Activated CD8-positive, alpha-beta memory T cell treated with anti-CD3 and anti-CD28 coated beads for 4 hours (primary cell): ENCODE results near the gene APCDD1L.
"Not testable (repeated sequence)": the region's sequence is repeated elsewhere in the genome, so short reads cannot be mapped to it uniquely, and the experiment has no call there.

Source experiments
- DNase-seq, 2 donors: peaks; one replicate each; pipeline ENCODE4 v3.0.0-alpha.2; 2020; ENCODE audit warnings: low read depth in 2 of 2

The APCDD1L gene

DNA sequence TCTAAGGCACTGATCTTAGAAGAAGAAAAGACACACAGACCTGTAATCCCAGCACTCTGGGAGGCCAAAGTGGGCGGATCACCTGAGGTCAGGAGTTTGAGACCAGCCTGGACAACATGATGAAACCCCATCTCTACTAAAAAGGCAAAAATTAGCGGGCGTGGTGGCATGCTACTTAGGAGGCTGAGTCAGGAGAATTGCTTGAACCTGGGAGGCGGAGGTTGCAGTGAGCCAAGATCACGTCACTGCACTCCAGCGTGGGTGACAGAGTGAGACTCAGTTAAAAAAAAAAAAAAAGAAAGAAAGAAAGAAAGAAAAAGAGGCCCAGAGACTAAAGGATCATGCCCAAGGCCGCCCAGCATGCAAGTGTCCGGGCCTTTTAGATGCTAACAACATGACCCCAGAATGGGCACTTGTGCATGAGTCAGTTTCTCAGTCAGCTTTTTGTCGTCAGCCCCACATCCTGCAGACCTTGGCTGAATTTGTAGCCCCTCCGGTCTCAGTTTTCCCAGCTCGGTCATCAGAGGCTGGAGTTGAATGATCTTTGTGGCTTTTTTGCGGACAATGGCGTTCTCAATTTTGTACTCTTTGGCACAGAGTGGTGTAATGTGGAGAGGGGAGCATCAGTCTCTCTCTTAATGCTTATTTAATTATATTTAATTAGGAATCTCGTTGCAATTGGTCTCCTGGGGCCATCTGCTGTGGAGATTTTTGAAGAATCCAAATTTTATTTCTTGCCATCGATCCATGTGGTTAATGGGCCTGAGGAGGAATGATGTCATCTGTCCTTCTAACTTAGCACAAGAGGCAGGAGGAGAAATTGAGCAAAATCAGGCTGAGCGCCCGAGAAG is 30.6 kb upstream of the APCDD1L start:
- no peak for DNase-seq

DNA sequence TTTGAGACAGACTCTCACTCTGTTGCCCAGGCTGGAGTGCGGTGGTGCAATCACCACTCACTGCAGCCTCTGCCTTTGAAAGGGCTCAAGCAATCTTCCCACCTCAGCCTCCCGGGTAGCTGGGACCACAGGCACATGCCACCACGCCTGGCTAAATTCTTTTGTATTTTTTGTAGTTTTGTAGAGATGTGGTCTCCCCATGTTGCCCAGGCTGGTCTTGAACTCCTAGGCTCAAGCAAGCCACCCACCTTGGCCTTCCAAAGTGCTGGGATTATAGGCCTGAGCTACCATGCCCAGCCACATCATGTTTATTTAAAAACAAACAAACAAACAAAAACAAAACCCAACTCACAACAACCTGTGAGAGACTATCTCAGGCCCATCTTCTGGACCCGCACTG is 29.7 kb upstream of the APCDD1L start:
- no peak for DNase-seq

GRCh38 chr20:58544286-58544685 is 29.1 kb upstream of the APCDD1L start:
- DNase-seq = no peak

DNA sequence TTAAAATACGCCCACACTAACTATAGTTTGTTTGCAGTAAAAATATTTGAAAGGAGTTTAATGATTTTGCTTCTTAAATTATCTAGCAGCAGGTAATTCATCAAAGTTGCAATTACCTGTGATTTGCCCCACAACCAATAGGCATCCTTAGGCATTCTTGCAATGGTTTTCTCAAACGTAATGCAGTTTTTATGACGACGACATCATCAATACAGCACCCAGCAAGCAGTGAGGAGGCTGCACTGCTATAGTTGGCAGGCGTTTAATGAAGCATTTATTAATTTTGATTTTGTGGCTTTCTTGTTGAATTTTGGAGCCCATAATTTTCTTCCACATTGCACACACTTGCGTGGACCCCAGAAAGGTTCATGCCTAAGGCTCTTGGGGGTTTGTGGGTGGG is 28.1 kb upstream of the APCDD1L start:
- DNase-seq = no peak

DNA sequence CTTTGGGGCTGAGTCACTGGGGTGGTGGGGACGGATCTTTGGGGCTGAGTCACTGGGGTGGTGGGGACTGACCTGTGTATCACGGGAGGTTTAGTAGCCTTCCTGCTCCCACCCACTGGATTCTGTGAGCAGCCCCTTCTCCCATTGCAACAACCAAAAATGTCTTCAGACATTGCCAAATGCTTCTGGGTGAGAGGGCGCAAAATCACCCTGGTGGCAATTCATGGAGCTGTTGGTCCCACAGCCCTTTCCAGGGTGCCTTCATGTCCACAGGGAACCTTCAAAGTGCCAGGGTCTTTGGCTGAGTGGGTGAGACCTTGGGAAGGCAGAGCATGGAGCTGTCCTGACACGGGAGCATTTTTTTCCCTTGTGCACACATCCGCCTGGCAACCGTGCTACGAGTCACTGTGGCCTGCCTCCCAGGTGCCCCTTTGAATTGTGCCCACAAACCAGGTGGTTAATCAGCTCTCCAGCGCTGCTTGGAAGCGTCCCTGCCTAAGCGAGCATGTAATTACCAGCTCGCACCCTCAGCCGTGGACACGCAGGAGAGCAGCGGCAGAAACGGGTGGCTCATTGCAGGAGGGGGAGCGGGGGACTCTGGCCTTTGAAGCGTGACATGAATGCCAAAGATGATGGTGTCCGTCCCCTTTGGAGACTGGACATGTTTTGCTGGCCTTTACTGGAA is 27.4 kb upstream of the APCDD1L start:
- no peak for DNase-seq

DNA sequence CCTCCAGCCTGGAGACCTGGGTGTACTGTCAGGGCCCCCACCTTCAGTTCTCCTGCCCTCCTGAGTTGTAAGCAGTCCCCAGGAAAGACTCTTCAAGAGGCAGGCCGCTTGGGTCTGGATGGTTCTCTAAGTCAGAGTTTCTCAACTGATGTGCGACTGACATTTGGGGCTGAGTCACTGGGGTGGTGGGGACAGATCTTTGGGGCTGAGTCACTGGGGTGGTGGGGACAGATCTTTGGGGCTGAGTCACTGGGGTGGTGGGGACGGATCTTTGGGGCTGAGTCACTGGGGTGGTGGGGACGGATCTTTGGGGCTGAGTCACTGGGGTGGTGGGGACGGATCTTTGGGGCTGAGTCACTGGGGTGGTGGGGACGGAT is 26.8 kb upstream of the APCDD1L start:
- DNase-seq = not testable (repeated sequence)

DNA sequence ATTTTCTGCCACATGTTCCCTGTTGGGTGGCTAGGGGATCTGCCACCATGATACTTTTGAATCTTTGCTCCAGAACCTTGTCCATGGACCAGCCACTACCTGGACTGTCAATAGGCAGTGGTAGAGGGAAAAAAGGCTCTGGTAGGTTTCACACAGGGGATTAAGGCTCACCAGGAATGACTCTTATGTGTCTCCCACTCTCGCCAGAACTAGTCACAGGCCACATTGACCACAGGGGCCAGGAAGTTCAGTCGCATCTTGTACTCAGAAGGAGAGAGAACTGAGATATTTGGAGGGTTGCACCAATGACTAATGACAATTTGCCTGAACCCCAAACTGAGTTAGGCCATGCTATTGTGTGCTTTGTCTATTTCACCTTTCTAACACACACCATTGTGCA is 23.6 kb upstream of the APCDD1L start:
- no peak for DNase-seq

- no peak for DNase-seq
These were observed 22.6 kb upstream of the APCDD1L start for GRCh38 chr20:58537831-58538230.

DNA sequence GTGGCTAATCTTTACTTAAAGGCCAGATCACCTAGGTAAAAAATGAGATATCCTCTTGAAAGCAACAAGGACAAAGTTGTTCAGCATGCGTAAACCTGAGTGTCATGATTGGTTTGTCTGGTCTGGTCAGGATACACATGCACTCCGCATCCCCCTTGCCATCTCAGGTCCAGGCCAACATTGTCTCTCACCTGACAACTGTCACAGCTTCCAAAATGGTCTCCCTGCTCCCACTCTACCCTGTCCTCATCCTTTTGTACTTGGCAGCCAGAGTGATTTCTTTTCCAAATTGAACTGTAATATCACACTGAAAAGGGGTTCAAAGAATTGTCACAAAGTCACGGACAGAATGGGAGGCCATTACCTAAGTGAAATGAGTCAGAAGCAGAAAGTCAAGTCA is 21.1 kb upstream of the APCDD1L start:
- no peak for DNase-seq

DNA sequence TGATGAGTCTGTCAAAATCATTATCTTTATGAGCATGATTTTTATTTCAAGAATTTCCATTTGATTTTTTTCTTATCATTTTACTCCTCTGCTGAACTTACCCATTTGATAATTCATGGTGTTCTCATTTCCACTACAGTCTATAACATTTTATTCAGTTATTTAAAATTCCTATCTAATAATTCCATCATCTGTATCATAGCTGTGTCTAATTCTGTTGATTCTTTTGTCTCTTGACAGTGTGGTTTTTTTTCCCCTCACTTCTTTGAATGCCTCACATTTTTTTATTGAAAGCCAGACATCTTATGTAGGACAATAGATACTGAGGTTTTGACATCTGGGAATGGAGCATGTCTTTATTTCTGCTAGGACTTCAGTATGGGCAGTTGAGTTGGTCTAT is 16.5 kb upstream of the APCDD1L start:
- DNase-seq = no peak

- no peak for DNase-seq
These were observed 15.9 kb upstream of the APCDD1L start for GRCh38 chr20:58531063-58531462.

- no peak for DNase-seq
These were observed 13.2 kb upstream of the APCDD1L start for GRCh38 chr20:58528412-58528811.

- DNase-seq = no peak
These were observed 11.2 kb upstream of the APCDD1L start for GRCh38 chr20:58526411-58526810.

DNA sequence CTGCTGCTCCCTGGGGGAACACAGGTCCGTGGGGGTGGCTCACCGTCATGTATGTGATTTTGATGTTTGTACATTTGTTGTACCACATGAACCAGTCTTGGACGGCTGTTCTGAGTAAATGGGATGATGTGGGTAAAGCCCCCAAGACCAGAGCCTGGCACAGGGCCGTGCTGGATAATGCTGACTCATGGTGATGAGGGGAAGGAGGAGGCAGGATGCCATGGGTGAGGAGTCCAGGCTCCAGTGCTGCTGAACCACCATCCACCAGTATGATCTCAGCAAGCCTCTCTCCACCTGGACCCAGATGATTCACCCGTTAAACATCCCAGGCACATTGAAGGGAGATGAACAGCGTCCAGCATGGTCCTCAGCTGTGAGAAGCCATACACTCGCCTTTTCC is 9.6 kb upstream of the APCDD1L start:
- no peak for DNase-seq

DNA sequence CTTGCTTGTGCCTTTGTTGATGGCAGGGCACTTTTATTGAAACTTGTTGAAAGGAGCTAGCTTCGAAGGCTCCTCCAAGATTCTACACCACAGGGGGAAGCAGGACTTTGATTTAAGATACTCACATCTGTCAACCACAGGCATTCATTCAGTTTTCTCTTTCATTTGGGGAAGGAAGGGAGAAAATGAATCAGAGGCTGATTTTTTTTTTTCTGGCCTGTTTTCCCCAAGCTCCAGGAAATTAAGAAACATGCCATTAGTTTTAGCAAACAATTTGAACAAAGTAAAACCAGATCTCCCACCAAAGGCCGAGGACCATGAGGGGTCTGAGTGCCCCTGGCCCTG is 8.7 kb upstream of the APCDD1L start:
- no peak for DNase-seq

DNA sequence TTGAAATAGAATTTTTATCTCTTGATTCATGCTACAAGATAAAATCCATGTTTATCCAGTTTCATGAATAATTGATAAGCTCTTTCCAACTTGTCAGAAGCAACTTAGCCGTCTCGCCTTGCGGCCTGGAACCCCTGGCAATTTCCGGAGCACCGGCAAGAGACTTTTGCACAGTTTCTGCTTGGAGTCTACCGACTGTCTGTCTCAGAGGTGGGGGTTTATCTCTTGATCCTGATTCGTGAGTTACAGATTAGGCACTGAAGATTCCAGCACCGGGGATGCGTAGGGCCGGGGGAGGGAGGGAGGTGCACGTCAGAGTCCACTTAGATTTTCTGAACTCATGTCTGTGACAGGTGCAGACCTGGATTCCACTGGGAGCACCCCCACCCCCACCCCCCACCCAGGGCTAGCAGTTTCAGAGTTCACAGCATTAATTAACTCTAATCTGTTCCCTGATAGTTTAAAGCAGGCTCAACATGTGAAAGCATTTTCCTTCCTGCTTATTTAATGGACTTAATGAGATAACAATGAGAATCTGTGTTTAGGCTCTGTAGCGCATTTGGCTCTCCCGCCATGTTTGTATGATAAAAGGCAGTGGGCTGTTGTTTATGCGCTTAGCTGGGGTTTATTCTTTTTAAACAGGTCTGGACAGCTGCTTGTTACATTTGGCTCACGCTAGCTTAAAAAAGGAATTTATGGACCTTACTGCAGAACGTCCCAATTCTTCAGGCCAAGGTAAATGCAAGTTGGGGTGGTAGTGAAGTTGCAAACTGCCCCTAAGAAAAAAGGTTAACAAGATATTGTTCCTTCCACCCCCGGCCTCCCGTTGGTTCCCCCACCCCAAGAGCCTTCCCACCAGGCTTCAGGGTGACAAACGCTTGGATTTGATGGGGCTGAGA is 8.1 kb upstream of the APCDD1L start:
- DNase-seq = no peak

- no peak for DNase-seq
These were observed 7.5 kb upstream of the APCDD1L start for GRCh38 chr20:58522666-58523065.

GRCh38 chr20:58521763-58522162 is 6.6 kb upstream of the APCDD1L start:
- no peak for DNase-seq

DNA sequence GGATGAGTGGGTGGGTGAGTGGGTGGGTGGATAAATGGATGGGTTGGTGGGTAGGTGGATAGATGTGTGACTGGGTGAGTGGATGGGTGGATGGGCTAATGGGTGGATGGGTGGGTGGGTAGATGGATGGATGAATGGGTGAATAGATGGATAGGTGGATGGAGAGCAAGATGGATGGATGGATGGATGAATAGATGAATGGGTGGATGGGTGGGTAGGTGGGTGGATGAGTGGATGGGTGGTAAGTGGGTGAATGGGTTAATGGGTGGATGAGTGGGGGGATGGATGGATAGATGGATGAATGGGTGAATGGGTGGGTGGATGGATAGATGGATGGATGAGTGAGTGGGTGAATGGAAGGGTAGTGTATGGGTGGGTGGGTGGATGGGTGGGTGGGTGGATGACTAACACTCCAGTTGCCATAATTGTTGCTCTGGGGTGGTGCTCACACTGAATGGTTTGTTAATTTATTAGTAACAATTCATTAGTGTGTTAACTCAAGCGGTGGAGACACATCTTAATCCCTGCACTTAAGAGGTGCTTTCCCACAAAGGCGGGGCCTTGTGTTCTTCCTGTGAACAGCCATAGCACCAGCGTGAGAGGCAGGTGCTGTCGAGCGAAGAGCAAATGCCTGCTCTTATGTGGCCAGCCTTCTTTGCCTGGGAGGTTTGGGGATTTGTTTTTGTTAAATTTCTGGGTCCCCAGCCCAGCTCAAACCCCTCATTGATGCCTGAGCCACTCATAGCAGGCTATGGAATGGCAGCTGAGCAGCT is 4.9 kb upstream of the APCDD1L start:
- no peak for DNase-seq

DNA sequence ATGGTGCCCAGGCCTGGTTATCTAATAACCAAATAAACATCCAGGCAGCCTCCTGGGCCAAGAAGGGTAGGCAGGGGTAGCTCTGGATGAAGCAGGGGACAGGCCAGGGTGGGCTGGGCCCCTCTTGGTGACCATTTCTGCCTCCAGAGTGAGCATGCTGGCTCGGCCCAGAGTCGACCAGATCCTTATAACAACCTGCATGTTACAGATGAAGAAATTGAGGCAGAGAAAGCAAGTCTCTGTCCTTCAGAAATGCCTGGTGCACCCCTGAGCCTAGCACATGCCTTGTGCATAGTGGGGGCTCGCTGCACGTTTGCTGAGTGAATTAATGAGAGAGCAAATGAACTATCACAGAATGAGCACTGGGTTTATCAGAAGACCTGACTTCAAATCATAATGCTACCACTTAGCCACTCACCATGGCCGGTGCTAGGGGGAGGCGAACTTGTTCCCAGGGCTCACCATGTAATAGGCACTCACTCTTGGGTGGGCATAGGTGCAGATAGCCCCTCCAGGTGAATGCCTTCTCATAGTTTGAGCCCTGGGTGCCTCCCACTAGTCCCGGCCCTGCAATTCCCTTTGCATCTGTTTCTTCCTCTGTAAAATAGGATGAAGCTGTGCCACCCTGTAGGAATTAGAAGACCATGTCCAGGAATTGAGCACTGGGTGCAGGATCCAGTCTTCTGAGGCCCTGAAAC is 3.8 kb upstream of the APCDD1L start:
- DNase-seq = no peak

DNA sequence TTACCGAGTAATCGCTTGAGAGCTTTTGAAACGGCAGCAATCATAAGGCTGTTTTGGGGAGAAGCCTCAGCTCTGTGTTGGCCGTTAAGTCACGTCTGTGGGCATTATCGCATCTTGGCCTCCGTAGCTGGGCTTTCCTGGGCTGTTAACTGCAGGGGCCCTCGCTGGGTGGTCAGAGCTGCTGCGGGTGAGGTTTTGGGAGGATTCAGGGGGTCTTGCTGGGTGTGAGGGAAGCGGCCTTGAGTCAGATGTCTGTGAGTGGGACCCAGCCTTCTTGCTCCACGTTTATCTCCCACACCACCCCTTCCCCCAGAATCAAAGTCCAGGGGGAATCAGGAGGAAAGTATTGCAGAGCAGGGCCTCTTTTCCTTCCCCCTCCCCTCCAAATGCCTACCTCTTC is 3.2 kb upstream of the APCDD1L start:
- DNase-seq = no peak
